GM12872 (cell line): ENCODE data around the gene CRTC1.

Source experiments
- CTCF ChIP-seq: IDR thresholded peaks from 3 replicates; pipeline ENCODE4 v1.5.1; 2011; ENCODE audit warnings: low read depth, mild to moderate bottlenecking, low read length, moderate library complexity; ENCODE audit not compliant: insufficient read depth

The CRTC1 gene

GRCh38 chr19:18718015-18718526, 34.6 kb downstream of the CRTC1 start:
- no peak for TF ChIP-seq CTCF

- no peak for TF ChIP-seq CTCF
These were observed 35.5 kb downstream of the CRTC1 start for GRCh38 chr19:18718846-18719458.

GRCh38 chr19:18719541-18719940, 36.1 kb downstream of the CRTC1 start:
- TF ChIP-seq CTCF = no peak

- TF ChIP-seq CTCF = no peak
These were observed 40.4 kb downstream of the CRTC1 start for GRCh38 chr19:18723871-18724377.

GRCh38 chr19:18725841-18726770, 42.6 kb downstream of the CRTC1 start:
- TF ChIP-seq CTCF = no peak

GRCh38 chr19:18726846-18727245, 43.4 kb downstream of the CRTC1 start:
- no peak for TF ChIP-seq CTCF

GRCh38 chr19:18729933-18730530, 46.6 kb downstream of the CRTC1 start:
- no peak for TF ChIP-seq CTCF
